Tibial artery (tissue), 4 donors: ENCODE data around the gene LMAN1L.

ENCODE experiments used
- DNase-seq, 2 donors: peaks; one replicate each; pipeline ENCODE4 v3.0.0-alpha.2; 2019
- H3K27ac ChIP-seq, 2 donors: fragments of 200-600 bp; sonication (generic) in 1 of 2; 1 replicate in 1 of 2; 2 replicates in 1 of 2; pipeline ENCODE4 v1.5.1; 2018 to 2019; ENCODE audit warnings: mild to moderate bottlenecking in 1 of 2
- H3K27me3 ChIP-seq, 2 donors: fragments of 200-600 bp; sonication (generic) in 1 of 2; one replicate each; pipeline versions ENCODE4 v1.5.1 to v1.6.0; 2016 to 2019
- H3K36me3 ChIP-seq, 3 donors: fragments of 200-600 bp; sonication (generic) in 2 of 3; one replicate each; pipeline ENCODE4 v1.5.1; 2016 to 2019; ENCODE audit warnings: mild to moderate bottlenecking in 2 of 3
- H3K4me1 ChIP-seq, 4 donors: fragments of 200-600 bp; sonication (generic) in 2 of 4; 1 replicate in 3 of 4; 2 replicates in 1 of 4; pipeline ENCODE4 v1.5.1; 2016 to 2019
- H3K4me3 ChIP-seq, 2 donors: fragments of 200-600 bp; sonication (generic) in 1 of 2; 1 replicate in 1 of 2; 2 replicates in 1 of 2; pipeline ENCODE4 v1.5.1; 2018 to 2019; ENCODE audit warnings: mild to moderate bottlenecking in 2 of 2
- H3K9me3 ChIP-seq, 3 donors: fragments of 200-600 bp; sonication (generic) in 1 of 3; one replicate each; pipeline ENCODE4 v1.5.1; 2016 to 2019
- intact Hi-C: fragments of 100-400 bp; cut with DNase I; formaldehyde crosslinking; loops from one replicate; pipeline ENCODE4 v1.15.0; 2023; ENCODE audit warnings: low total_unique reads
- TF ChIP-seq, protein P1 (sequence below), 2 experiments: fragments of 200-600 bp in 1 of 2; fragments of 450-650 bp in 1 of 2; IDR thresholded peaks; one replicate each; pipeline ENCODE4 v1.5.1; 2017 to 2019; ENCODE audit warnings: antibody characterized with exemption in 2 of 2, mild to moderate bottlenecking in 1 of 2, moderate library complexity in 1 of 2

LMAN1L gene

GRCh38 chr15:74855857-74856256, 43.2 kb downstream of the LMAN1L start:
- no peak overlapping the region for H3K27ac ChIP-seq
- no peak overlapping the region for H3K4me3 ChIP-seq
- no peak for DNase-seq
- TF ChIP-seq, protein P1, sequence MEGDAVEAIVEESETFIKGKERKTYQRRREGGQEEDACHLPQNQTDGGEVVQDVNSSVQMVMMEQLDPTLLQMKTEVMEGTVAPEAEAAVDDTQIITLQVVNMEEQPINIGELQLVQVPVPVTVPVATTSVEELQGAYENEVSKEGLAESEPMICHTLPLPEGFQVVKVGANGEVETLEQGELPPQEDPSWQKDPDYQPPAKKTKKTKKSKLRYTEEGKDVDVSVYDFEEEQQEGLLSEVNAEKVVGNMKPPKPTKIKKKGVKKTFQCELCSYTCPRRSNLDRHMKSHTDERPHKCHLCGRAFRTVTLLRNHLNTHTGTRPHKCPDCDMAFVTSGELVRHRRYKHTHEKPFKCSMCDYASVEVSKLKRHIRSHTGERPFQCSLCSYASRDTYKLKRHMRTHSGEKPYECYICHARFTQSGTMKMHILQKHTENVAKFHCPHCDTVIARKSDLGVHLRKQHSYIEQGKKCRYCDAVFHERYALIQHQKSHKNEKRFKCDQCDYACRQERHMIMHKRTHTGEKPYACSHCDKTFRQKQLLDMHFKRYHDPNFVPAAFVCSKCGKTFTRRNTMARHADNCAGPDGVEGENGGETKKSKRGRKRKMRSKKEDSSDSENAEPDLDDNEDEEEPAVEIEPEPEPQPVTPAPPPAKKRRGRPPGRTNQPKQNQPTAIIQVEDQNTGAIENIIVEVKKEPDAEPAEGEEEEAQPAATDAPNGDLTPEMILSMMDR (IDR thresholded peaks at IDR 0.05) = no peak
- peaks cover 33 to 36% (median 35%) of the 10 kb centered on the region in 3 donors for H3K36me3 ChIP-seq
- no peaks in the 10 kb centered on the region for H3K9me3 ChIP-seq
- H3K27me3 ChIP-seq = no peaks in the 10 kb centered on the region
- intact Hi-C loops = no loop called here
- H3K4me1 ChIP-seq = peaks cover 0 to 11% (median 7%) of the 10 kb centered on the region in 4 donors

- no peak overlapping the region for H3K27ac ChIP-seq
Observed at GRCh38 chr15:74856537-74856936, 43.9 kb downstream of the LMAN1L start.

DNA sequence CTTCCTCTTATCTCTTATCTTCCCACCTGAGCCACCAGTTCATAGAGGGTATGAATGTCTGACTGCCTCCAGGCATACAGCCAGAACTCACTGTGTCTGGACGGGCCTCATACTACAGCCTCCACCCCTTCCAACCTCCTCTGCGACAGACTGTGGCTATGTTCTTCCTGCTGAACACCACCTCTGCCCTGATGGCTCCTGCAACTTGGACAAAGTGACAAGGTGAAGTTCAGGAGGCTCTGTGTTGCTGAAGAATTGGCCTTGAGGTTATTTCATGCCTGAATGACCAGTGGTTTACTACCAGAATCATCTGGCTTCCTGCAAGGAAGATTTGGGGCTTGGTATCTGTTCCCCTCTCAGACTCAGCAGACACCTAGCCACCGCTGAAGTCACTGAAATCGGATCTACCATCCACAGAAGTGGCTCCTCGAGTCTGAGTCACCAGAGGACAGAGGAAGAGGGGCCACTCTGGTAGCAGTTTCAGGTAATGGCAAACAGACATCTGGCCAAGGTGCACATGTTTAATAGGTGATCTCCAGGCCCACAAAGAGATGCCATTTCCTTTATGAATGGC, 44.5 kb downstream of the LMAN1L start:
- H3K4me3 ChIP-seq = no peak overlapping the region
- no peak for DNase-seq
- peaks cover 20 to 23% (median 22%) of the 10 kb centered on the region in 3 donors for H3K36me3 ChIP-seq
- H3K4me1 ChIP-seq = peaks cover 0 to 11% (median 7%) of the 10 kb centered on the region in 4 donors
- intact Hi-C loops = no loop called here
- TF ChIP-seq, protein P1 (IDR thresholded peaks at IDR 0.05) = no peak
- no peak overlapping the region for H3K27ac ChIP-seq
- no peaks in the 10 kb centered on the region for H3K9me3 ChIP-seq
- H3K27me3 ChIP-seq = no peaks in the 10 kb centered on the region

More at GRCh38 chr15:74856537-74856936, 43.9 kb downstream of the LMAN1L start:
- Histone ChIP-seq H3K4me1 (peaks cover 0 to 11% (median 7%) of the 10 kb centered on the region in 4 donors), H3K4me3 (no peak overlapping the region), H3K9me3 (no peaks in the 10 kb centered on the region), H3K27me3 (no peaks in the 10 kb centered on the region), H3K36me3 (peaks cover 26 to 29% (median 29%) of the 10 kb centered on the region in 3 donors)
- TF ChIP-seq, protein P1 (IDR thresholded peaks at IDR 0.05) = no peak
- DNase-seq = no peak
- intact Hi-C loops = no loop called here

- Histone ChIP-seq H3K4me1 (peaks cover 0 to 11% (median 7%) of the 10 kb centered on the region in 4 donors), H3K9me3 (no peaks in the 10 kb centered on the region), H3K36me3 (peaks cover 13 to 16% (median 16%) of the 10 kb centered on the region in 3 donors), H3K27ac (no peak overlapping the region), H3K4me3 (no peak overlapping the region), H3K27me3 (no peaks in the 10 kb centered on the region)
- intact Hi-C loops = no loop called here
- DNase-seq = no peak
- TF ChIP-seq, protein P1 (IDR thresholded peaks at IDR 0.05) = no peak
Observed at GRCh38 chr15:74857671-74858368, 45.2 kb downstream of the LMAN1L start.

- no peak overlapping the region for H3K27ac ChIP-seq
- intact Hi-C loops = no loop called here
- H3K9me3 ChIP-seq = no peaks in the 10 kb centered on the region
- H3K4me1 ChIP-seq = peaks cover 0 to 12% (median 7%) of the 10 kb centered on the region in 4 donors
- peaks cover 8 to 11% (median 10%) of the 10 kb centered on the region in 3 donors for H3K36me3 ChIP-seq
- H3K27me3 ChIP-seq = no peaks in the 10 kb centered on the region
- TF ChIP-seq, protein P1 (IDR thresholded peaks at IDR 0.05) = no peak
- no peak overlapping the region for H3K4me3 ChIP-seq
- DNase-seq = no peak
Observed at GRCh38 chr15:74858369-74858740, 45.7 kb downstream of the LMAN1L start.
